ENCODE measurements around the gene CCDC68. TPM values are rescaled to one million over a fixed set of nuclear protein-coding genes. Genes with fewer than 3 reads are reported as not detected.

The CCDC68 gene
- total RNA-seq, 1 experiment from 2014 or later, result 6.6 TPM

Other genes starting within 250 kb of the CCDC68 start
- gene RAB27B, start 131.0 kb downstream of the CCDC68 start, total RNA-seq (2021; ENCODE audit: unreplicated experiment), result 2.2 TPM

Measured in HCT116 (cell line).